Measurements from ENCODE around the gene PFDN1. TPM values are rescaled to one million over a fixed set of nuclear protein-coding genes. Genes with fewer than 3 reads are reported as not detected.
"Not testable (repeated sequence)": the region's sequence is repeated elsewhere in the genome, so short reads cannot be mapped to it uniquely, and the experiment has no call there.

PFDN1 gene, protein sequence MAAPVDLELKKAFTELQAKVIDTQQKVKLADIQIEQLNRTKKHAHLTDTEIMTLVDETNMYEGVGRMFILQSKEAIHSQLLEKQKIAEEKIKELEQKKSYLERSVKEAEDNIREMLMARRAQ
- 42.7 TPM for total RNA-seq

DNA sequence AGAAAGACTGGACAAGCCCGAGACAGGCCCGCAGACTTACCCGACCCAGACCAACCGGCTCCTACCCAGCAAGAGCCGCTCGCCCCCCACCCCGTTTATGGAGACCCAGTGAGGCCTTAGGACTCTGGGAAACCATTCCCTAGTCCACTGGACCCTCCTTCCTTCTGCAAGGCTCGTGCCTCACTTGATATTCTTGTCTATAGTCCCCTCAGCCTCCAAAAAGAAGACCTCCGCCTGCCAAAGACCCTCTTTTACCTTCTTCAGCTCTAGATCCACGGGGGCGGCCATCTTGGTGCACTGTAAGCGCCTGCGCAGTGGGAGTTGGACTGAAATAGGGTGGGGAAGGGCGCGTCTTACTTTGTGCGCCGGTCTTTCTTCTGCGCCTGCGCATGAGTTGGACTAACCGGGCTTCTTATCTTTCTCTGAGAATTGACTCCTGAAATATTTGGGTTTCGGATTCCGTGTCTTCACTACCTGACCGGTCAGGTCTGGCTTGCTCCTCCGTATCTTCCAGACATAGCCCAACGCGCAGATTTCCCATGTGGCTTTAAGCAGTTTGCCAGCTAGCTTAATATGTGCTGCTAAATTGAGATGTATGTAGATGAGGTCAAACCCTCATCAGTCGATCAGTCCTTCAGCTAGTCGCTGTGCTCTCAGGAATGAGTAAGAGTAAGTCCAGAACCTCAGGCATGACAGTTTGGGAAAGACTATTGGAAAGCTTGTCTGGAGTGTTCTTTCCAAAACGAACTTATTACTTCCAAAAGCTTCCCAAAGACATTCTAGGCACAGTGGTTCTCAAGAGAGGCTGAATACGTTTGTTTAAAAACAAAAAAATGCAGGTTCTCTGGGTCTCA lies at the start of gene PFDN1:
Gene PFDN1 (minus strand): TSS at position 316 of the 854 bp plus-strand sequence. CDS start 28 bp downstream, at position 288.
- ATAC-seq: peak; percentile 99
- DNase-seq (ENCODE audit: low spot score): peak; percentile 96
- intact Hi-C loops (cut with DNase I): no loop called here

DNA sequence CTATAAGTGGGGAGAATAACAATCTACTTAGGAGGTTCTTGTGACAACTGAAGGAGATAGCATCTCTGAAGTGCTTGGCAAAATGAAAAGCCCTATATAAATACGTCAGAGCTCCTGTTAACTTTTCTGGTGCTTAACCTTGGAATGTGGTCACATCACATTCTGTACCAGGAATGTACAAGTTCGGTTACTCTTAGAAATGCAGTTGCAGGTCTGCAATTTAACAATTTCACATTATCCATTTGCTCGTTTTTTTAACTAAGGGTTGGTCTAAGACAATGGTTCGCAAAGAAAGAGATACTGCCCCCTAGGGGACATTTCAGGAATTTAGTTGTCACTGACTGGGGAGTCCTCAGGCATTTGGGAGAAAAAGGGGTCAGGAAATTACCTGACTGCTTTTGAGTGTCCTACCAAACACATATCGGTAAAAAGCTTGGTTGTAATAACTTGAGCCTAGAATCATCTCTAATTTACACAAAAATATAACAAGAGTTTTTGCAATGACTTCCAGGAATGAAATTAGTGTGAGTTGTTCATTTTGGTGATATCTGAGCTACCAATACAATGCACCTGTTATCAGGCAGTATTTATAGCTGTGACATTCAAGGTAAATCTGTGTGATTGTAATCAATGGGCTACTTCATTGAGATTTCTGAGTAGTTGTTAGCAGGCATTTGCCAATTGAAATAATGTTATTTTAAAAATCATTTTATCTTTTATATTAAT lies 48.9 kb upstream of the PFDN1 start:
- intact Hi-C loops (cut with DNase I): no loop called here
- DNase-seq (ENCODE audit: low spot score) (no peak), ATAC-seq (peak; percentile 78)

DNA sequence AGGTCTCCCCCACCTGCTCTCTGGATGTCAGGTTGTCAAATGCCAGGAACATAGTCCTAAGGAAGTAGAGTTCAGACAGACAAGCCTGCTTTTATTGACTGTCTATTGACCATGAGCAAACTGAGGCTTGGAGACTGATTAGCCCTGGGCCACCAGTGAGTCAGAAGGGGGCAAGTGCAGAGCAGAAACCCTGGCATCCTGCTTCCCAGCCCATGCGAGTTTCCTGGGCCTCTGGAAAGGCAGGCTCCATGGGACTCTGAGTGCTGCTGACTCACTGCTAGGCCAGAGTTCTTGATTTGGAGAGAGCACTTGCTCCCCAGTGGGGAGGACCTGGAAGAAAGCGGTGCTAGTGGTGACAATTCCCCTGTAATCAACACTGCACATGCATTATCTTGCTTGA lies 46.3 kb upstream of the PFDN1 start:
- intact Hi-C loops (cut with DNase I): loop anchor here (5.0 kb wide), 1 partner anchor 107 kb away; no protein-coding TSS in a partner anchor

DNA sequence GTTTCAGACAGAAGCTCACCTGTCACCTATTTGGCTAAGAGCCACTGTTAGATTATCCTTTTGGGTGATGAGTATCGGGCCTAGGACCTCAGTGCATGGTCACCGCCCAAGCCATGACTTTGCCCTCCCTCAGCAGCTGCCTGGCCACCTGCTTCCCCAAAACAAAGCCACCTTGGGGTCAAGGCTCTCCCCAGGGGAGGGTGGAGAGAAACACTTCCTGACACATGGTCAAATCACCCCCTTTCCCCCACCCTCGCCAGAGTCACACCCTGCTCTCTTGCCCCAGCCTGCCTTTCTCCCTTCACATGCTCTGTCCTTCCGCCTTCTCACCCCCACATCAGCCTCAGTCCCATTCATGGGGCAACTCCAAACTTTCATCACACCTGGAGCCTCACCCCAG lies 45.2 kb upstream of the PFDN1 start:
- intact Hi-C loops (cut with DNase I): loop anchor here (5.0 kb wide), 1 partner anchor 106 kb away; no protein-coding TSS in a partner anchor
- ATAC-seq: no peak

More for the DNA sequence above, 46.3 kb upstream of the PFDN1 start:
- ATAC-seq (no peak), DNase-seq (ENCODE audit: low spot score) (no peak)

DNA sequence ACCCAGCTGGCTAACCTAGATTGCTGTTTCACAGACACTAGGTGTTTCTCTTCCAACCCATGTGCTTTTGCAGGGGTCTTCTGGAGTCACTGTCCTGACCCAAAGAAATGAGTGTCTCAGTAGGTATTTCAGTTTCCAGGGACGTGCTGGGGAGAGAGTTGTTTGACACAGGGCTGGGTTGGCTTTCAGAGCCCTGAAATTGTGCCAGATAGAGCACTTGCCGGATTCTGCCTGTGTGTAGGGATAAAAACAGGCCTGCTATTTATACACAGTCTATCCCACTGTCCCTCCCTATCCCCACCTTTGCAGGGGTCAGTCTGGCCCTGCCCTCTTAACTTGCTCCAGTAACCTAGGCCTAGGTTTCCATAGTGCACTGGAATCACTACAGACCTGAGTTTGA lies 44.5 kb upstream of the PFDN1 start:
- ATAC-seq (no peak), DNase-seq (ENCODE audit: low spot score) (no peak)
- intact Hi-C loops (cut with DNase I): loop anchor here (5.0 kb wide), 1 partner anchor 105 kb away; no protein-coding TSS in a partner anchor

More for the DNA sequence above, 45.2 kb upstream of the PFDN1 start:
- DNase-seq (ENCODE audit: low spot score): no peak

DNA sequence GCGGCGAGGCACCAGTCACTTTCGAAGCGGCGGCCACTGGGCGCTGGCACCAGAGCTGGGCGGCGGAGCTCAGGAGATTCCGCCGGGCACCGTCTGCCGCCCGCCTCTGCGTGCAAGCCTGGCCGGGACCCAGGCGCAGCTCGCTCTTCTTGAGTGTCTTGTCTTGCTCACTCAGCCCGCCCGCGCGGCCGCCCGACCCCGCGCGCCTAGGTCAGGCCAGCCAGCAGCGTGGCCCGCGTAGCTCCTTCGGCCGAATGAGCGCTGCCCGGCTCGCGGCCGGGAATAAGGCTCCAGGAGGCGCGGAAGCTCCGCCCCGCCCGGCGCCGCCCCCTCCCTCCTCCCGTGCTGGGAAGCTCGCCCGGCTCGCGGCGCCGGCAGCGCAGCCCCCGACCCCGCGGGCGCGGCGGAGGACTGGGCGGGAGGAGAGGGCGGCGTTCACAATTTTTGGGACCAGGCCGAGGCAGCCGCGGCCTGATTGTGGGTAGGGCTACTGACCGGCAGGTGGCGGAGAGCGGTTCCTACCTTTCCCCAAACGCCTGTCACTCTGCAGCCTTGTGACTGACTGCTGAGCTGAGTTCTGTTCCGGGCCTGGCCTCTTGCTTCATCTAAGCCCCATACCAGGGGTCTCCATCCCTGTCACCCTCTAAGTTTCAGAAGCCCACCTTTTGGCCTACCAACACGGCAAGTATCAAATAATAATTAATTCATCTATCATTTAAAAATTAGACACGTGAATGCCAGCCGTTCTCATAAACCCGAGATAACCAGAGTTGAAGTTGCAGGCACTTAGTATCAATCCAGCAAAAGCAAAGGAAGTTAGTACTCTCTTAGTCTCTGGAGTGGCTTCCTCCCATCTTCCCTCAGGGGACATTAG lies 43.7 kb upstream of the PFDN1 start, which contains the start of gene HBEGF:
Gene HBEGF (minus strand): TSS at position 256 of the 874 bp plus-strand sequence. CDS start 275 bp downstream, outside the sequence.
- ATAC-seq: peak; percentile 79
- intact Hi-C loops (cut with DNase I): loop anchor here (5.0 kb wide), 1 partner anchor 104 kb away; no protein-coding TSS in a partner anchor
- peak; percentile 90 for DNase-seq (ENCODE audit: low spot score)

DNA sequence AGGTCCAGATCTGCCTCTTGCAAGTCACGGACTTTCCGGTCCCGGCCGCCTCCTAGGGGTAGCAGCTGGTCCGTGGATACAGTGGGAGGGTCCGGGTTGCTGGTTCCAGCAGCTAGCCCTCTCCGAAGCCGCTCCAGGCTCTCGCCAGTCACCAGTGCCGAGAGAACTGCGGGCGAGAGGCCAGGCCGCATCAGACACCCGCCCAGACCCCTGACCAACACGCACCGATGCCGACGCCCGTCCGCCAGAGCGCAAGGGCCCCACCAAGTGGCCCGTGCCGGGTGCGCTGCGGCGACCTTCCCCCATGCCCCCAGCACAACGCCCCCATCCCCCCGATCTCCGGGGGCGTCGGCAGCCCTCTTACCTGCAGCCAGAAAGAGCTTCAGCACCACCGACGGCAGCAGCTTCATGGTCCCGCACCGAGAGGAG lies 43.0 kb upstream of the PFDN1 start:
- intact Hi-C loops (cut with DNase I): loop anchor here (5.0 kb wide), 1 partner anchor 104 kb away; no protein-coding TSS in a partner anchor
- ATAC-seq (peak; percentile 57), DNase-seq (ENCODE audit: low spot score) (peak; percentile 76)

DNA sequence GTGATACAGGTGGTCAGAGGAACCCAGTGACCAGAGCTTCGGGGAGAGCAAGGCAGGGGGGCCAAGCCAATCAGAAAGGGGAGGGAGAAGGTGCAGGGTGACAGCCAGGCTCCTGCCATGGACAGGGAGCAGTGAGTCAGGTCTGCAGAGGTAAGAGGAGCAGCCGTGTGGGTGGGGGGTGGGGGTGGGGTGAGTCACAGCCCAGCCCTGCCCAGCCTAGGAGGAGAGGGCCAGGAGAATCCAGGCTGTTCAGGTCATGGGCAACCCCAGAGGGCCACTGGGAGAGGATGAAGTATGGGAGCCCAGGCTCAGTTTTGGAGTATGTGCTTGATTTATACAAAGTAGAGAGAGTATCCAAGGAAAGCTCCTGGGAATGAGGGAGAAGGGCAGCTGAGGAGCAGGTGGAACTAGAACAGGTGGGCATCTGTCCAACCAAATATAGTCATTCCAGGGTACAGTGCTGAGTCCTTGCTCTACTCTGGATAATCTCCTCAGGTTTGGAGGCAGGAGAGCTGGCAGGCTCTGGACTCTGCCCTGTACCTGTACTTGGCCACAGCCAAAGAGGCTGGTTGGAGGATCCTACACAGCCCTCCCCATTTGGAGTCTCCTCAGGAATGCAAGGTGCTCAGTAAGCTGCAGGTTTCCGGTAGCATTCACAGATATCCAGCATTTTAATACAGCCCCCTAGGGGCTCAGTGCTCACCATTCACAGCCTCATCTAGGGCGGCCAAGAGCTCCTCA lies 42.0 kb upstream of the PFDN1 start:
- DNase-seq (ENCODE audit: low spot score): no peak
- intact Hi-C loops (cut with DNase I): loop anchor here (5.0 kb wide), 1 partner anchor 103 kb away; no protein-coding TSS in a partner anchor
- no peak for ATAC-seq

DNA sequence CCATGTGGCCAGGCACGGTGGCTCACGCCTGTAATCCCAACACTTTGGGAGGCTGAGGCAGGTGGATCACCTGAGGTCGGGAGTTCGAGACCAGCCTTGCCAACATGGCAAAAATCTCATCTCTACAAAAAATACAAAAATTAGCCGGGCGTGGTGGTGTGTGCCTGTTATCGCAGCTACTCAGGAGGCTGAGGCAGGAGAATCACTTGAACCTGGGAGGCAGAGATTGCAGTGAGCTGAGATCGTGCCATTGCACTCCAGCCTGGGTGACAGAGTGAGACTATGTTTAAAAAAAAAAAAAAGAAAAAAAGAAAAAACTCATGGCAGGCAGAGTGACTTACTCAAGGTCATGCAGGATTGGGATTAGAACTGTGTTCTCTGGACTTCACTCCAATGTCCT lies 40.9 kb upstream of the PFDN1 start:
- ATAC-seq; DNase-seq (ENCODE audit: low spot score); intact Hi-C loops (cut with DNase I): not testable (repeated sequence)

DNA sequence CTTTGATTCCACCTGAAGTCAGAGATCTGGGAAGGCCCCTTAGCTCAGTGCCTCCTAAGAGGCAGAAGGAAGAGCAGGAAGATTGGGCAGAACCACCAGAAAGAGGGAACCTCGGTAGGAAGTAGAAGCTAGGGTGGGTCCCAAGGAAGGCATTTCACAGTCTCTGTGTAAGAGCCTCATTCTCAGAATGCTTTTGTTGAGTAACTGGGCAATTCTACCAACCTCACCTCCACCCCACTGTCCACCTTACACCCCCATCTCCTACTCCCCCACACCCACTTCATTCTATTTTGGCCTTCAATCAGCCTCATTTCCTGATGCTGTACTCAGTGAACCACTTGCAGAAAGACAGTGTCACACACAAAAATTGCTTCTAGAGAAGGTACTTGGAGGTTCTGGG lies 40.0 kb upstream of the PFDN1 start:
- no peak for DNase-seq (ENCODE audit: low spot score)

DNA sequence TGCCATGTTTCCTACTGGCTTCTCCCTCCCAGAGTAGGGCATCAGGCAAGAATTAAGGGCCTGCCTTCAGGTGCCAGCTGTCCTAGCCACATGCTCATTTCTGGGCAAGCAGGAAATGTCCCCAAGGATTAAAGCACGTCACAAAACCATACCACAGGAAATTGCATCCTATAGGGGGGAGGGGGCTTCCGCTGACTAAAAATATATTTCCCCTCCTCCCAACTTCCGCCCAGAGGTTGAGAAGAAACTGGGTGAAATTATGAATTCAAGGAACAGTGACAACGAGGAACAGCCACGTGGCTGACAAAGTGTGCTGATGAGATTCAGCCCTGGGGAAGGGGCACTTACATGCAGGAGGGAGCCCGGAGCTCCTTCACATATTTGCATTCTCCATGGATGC lies 39.4 kb upstream of the PFDN1 start:
- ATAC-seq: peak; percentile 28
- intact Hi-C loops (cut with DNase I): no loop called here
- DNase-seq (ENCODE audit: low spot score): no peak

More for the DNA sequence above, 40.0 kb upstream of the PFDN1 start:
- intact Hi-C loops (cut with DNase I): no loop called here
- ATAC-seq: no peak

DNA sequence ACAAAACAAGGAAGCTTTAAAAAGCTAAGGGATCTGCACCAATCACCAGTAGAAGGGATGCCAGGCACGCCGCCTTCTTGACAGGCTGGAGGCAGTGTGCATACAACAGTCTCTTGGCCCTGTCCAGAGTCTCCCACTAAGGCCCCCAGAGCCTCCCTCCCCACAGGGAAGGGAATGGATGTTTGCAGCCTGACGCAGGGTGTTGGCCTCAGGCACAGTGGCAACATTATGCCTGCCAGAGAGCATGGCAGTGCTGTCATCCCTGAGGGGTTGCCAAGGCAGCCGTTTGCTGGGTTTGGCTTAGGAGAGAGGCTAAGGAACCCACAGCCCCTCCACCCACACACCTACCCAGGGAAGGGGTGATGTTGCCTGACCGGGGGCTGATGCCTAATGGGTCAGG lies 38.7 kb upstream of the PFDN1 start:
- intact Hi-C loops (cut with DNase I): no loop called here
- DNase-seq (ENCODE audit: low spot score) (peak; percentile 74), ATAC-seq (peak; percentile 55)

DNA sequence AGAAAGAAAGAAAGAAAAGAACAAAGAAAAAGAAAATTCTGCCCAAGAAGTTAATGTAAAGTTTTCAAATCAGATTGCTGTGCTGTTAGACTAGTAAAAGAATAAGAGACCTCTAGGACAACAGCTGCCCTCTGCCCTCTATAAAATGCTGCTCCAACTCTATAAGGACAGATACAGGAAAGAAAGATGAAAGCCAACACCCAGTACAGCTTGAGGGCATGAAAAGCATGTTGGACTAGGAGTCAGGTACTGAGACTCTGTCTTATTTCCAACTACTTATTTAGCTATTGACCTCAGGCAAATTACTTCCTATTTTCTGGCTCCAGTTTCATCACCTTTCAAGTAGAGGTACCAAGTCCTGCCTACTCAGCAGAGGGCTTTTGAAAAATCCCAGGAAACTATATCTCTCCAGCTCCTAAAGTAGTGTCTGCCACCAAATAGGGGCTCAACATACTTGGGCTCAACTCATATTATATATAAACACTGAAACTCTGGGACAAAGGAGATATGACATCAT lies 37.8 kb upstream of the PFDN1 start:
- DNase-seq (ENCODE audit: low spot score): no peak
- intact Hi-C loops (cut with DNase I): no loop called here
- ATAC-seq: no peak

DNA sequence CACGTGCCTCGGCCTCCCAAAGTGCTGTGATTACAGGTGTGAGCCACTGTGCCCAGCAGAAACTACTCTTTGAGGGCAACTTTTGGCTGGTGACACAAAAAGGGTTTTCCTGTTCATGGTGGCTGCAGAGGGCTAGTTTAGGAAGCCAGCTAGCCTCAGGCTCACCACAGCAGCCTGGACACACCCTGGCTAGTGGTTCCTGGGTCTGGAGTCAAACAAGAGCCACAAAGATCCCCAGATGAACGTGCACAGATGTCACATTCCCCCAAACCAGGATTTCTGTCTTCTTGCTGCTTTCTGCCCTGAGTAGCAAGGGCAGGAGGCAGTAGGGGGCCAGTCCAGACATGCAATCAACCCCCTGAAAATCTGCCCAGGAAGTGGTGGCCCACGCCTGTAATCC lies 36.7 kb upstream of the PFDN1 start:
- intact Hi-C loops (cut with DNase I): no loop called here
- ATAC-seq (no peak), DNase-seq (ENCODE audit: low spot score) (no peak)

DNA sequence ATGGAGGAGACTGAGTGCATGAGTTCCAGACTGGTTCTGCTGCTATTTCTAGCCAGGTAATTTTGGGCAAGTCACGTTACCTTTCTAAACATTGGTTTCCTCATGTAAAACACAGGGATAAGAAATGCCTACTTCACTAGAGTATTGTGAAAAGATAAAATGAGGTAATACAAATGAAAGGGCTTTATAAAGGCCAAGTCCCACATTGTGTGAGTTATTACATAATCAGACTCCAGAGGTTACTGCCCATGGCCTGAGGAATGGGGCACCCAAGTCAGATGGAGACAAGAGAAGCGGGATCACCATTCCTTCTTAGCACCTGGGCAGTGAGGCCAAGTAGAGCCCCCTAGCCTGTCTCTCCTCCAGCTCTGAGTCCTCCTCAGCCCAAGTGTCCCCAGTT lies 36.0 kb upstream of the PFDN1 start:
- intact Hi-C loops (cut with DNase I): no loop called here
- DNase-seq (ENCODE audit: low spot score) (no peak), ATAC-seq (no peak)

DNA sequence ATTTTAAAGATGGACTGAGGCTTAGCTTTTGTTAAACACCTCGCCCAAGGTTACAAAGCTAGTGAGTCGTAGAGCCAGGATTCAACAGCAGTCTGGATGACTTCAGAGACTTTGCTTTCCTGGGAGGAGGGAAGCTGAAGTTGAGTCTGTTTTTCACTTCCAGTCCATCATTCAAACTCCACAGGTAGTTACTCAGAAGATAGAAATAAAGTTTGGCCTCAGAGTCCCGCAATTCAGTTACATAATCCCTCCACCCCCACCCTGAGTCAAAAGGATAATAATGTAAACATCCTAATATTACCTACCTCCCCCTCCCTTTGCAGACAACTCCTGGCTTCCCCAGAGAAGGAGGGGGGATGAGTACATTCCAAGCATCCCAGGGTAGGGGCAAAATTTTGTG lies 35.4 kb upstream of the PFDN1 start:
- intact Hi-C loops (cut with DNase I): no loop called here
- ATAC-seq: no peak
- no peak for DNase-seq (ENCODE audit: low spot score)

DNA sequence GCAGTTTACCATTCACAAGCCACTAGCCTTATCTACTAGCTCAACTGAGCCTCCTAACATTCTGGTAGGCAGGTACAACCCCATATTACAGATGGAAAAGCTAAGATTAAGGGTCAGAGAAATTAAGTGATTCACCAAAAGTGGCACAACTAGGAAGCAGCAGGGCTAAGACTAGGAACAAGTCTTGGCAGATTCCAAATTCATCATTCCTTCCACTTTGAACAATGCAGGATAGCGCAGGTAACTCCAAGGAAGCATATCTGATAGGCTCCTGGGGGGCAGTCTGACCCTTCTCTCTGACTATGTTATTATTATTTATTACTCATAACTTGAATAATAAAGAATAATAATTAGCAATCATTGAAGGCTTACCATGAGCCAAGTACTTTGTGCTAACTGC lies 35.0 kb upstream of the PFDN1 start:
- ATAC-seq: no peak
- intact Hi-C loops (cut with DNase I): no loop called here

DNA sequence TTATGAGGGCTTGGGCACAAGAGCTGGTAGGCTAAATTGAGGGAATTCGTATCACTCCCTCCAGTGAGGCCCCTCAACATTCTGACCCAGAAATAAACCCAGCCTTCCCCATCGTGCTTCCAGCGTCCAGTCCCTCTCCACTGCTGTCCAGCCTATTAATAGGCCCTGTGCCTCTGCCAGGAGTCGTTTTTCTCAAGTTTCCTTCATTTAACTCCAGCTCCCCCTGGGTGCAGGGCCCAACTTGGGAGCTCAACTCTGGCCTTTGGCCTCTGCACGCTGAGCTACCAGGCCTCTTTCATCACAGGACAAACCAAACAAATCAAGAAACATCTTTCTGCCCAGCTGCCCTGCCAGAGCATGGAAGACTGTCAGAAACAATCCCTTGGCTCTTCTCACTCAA lies 33.5 kb upstream of the PFDN1 start:
- intact Hi-C loops (cut with DNase I): no loop called here
- DNase-seq (ENCODE audit: low spot score) (no peak), ATAC-seq (peak; percentile 82)

More for the DNA sequence above, 35.0 kb upstream of the PFDN1 start:
- no peak for DNase-seq (ENCODE audit: low spot score)

All from sciatic nerve (tissue), 2 donors.